Amniotic epithelial cell (primary cell): Measurements from ENCODE around the gene PSMD10.
A peak's percentile ranks its signal among the peaks of the same experiment; 100 is the strongest.

ENCODE experiments used
- DNase-seq: peaks from one replicate; pipeline ENCODE4 v3.0.0-alpha.2; 2010; ENCODE audit warnings: low read depth

Gene PSMD10, protein sequence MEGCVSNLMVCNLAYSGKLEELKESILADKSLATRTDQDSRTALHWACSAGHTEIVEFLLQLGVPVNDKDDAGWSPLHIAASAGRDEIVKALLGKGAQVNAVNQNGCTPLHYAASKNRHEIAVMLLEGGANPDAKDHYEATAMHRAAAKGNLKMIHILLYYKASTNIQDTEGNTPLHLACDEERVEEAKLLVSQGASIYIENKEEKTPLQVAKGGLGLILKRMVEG

DNA sequence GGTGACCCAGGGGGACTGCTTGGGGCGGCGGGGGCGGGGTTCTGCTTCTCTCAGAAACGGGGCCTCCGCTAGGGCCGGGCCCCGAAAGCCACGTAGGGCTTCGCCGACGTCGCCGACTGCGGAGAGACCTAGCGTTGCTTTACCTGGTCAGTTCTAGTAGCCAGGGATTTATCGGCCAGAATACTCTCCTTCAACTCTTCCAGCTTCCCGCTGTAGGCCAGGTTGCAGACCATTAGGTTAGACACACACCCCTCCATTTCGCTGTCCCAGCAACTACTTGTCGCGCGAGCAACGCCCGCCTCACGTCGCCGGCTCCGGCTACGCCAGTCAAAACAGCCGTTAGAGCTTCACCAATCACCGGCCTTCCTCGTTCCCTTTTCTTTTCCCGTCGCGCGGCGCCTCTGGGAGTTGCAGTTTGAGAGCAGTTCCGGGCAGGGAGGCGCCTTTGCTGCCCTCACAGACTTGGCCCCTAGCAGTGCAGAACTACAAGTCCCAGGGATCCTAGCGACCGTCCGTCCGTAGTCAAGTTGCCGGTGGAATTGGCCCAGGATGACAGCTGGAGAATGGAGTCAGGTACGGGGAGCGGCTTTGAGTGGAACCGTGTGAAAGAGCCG is at the start of gene PSMD10, which contains the start of gene ATG4A:
Gene PSMD10 (minus strand): TSS at position 279 of the 614 bp plus-strand sequence. CDS start 22 bp downstream, at position 257.
Gene ATG4A (plus strand): TSS at position 515 of the 614 bp plus-strand sequence. CDS start 49 bp downstream, at position 564.
- DNase-seq: peak; percentile 94

DNA sequence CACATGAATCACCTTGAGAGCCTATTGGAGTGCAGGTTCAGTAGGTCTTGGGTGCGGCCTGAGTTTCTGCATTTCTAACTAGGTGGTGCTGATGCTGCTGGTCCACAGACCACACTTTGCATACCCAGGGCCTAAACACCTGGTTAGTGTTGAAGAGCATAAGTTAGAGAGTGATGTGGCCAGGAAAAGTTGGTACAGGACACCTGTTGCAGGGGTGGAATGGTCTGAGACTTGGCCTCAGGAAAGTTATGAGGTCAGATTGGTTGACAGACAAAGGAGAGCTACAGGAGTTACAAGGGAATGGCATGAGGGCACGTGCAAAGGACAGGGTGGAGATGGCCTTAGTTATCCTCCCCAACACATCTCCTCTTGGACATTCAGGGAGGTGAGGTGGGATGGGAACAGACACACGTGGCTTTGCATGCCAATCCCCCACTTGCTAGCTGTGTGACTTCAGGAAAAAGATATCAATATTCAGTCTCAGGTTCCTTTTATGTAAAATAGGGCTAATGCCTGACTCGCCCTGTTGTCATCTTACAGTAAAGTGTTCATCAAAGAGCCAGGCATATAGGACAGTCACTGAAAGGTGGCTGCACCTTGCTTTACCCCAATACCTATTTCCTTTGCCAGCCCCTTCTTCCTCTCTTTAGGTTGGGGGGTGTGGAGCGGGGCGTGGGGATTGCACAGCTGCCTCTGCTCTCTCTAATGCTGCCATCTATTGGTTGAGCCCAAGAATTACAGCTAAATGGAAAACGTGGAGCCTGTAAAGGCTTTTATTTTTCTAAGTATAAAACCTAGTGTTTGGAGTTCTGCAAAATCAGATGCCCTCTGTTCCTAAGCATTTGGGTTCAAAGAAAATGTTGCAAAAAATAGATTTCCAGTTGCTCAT is 47.7 kb upstream of the PSMD10 start:
- DNase-seq: no peak

DNA sequence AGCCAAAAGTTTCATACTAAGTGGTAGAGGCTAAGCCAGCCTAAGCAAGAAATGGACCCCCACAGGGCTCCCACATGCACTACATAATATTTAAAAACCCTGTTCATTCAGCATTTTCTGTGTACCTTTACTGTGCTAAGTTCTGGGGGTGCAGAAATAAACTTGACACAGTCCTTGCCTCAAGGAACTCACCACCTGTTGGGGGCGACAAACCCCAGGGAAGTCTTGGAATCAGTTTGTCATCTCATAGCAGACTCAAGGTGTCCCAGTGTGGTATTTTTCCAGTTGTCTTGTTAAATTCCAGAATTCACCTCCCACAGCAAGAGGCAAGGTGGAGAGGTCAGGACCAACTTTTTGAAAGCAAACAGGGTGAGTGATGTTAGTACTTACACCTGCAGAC is 43.4 kb upstream of the PSMD10 start:
- no peak for DNase-seq

DNA sequence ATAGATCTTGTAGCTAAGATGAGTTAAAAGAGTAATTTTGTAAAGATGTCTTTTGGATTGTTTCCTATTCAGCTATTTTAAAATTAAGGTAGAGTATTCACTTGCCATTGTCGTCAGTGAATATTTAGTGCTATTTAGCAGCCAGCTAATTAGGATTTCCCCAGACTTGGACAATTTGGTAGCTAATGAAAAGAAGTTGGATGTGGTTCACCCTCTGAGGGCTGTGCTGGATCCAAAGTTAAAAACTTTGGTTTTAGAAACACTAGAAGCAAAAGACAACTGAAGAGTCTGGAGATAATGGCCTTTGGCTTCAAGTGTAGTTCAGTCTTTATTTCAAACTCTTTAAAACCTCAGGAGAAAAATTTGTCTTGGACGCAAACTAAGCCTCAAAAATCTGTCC is 41.5 kb upstream of the PSMD10 start:
- DNase-seq: no peak

DNA sequence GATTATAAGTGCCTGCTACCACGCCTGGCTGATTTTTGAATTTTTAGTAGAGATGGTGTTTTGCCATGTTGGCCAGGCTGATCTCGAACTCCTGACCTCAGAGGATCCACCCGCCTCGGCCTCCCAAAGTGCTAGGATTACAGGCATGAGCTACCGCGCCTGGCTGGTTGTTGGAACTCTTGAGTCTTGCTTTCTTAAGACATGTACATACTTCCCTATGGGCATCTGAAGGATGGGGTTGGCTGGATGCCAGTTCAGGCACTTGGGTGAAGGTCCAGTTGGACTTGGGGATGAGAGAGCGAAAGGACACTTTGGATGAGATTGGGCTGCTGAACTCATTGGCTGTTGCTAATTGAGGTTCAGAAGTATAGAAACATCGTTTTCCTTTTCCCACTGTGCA is 40.7 kb upstream of the PSMD10 start:
- DNase-seq: no peak

DNA sequence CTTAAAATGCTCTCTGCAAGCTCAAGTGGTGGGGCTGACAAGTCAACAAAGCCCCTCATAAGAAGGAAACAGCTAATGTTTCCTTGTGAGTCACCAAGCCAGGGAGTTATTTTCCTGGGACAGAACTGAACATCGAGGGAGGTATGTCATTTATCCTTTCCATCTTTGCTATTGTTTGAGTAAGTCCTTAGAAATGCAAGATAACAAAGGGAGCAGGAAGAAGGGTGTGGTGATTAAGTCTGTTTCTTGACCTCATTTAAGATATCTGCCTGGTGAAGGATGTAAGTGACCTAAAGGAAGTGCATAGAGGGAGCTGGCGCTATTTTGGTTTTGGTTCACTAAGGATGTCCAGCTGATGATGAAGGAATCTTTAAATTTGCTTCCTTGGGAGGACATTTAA is 40.1 kb upstream of the PSMD10 start:
- DNase-seq: peak; percentile 47

DNA sequence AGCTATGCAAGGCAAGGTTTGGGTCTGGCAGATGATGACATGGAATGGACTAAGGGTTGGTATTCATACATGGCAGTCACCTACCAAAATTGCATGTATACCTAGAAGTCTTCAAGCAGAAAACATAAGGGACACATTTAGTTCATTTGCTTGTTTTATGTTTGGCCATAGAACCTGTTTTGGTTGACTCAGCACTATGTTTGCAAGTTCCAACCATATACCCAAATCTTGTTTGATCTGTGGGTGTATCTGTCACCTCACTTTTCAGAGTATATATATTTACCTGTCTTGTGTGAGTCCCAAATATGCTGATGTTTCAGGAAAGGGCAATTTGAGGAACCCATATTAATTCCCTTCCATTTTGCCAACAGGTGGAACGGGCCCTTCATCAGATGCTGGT is 39.5 kb upstream of the PSMD10 start:
- DNase-seq: no peak

DNA sequence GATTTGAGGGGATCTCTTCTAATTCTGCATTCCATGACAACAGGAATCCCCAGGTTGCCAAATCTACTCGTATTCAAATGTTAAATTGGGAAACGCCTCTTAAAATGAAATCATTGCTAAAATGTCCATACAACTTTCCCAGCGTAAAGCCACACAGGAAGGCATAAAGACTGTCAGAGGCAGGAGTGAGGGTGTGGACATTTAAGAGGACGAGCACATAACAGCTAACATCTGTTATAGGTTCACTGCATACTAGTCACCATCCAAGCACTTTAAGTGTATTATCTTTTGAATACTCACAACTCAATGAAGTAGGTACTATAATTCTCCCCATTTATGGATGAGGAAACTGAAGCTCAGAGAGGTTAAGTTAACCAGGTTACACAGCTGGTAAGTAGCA is 35.8 kb upstream of the PSMD10 start:
- no peak for DNase-seq

DNA sequence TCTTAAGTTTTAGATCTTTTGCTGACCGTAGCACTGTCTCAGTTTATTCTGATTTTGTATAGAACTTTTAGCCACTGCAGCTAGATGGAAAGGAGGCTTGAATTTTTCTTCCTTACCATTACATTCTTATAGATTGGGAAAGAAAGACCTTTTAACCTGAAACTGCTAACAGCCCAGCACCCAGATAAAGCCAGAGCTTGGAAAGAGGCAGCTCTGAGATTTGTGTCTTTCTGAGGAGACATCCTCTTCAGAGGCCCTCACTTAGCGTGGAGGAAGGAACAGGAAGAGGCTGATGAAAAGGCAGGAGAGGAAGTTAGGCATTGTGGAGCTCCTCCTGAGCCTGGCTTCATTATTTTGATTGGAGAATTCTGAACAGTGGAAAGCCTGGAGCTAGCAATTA is 35.3 kb upstream of the PSMD10 start:
- peak; percentile 51 for DNase-seq

DNA sequence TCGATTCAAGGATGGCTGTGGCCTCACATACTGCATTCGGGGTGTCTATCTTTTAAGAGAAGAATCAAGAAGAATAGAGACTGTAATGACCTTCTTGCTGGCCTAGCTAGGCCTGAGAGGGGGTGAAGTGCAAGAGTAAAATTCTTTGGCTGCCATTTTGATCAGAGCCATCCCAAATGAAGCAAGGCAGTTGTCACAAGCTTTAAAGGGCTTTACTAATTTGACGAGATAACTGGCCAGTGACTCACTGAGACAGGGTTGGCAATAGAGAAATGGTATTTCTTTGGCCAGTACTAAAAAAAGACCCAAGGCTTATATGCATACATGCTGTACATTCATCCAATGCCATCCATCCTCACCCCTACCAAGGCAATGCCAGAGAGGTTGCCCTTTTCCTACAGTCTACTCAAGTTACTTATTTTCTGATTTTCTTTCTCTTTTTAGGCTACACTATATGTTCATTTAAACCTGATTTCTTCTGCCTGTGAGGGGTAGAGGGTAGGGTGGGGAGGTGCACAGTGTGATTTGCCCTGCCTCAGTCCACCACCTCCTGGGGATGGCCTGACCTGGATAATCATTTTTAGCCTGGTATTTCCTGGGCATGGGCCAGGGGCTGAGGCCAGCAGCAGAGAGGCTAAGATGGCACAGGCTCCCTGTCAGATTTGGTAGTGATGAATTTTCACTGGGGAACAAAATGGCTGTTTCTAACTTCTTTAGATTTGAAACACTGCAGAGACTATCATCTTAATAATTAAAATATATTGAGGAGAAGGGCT is 32.4 kb upstream of the PSMD10 start:
- no peak for DNase-seq

DNA sequence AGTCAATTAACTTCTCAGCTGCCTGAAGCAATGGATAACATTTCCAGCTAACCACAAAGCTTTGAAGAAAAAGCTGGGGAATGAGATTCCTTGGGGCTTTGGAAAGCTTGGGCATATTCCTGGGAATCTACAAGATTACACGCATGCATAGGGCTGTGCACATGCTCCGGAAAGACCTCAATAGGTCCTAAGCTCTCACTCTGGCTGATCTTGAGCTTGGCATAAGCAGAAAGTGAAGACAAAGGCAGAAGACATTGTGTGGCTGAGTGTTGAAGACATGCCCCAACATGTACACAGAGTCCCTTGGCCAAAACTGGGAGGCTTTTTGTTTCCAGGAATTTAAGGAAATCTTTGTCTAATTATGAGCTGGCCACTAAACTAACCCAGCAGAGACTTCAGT is 31.4 kb upstream of the PSMD10 start:
- no peak for DNase-seq

DNA sequence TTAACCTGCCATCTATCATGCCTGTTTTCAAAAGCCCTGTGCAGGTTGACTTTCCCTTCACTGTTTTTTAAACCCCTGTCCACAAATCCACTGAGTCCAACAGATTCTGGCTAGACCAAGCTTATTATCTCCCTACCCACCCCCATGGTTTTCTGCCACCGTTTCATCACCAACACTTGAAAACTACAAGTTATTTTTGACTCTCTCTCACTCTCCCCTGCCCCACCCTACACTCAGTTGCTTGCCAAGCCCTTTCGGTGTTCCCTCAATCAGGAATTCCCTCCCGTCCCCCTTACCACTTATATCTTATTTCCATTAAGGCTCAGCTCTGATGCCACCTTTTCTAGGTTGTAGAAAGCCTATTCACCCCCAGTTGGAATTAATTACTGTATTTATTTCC is 29.9 kb upstream of the PSMD10 start:
- no peak for DNase-seq

DNA sequence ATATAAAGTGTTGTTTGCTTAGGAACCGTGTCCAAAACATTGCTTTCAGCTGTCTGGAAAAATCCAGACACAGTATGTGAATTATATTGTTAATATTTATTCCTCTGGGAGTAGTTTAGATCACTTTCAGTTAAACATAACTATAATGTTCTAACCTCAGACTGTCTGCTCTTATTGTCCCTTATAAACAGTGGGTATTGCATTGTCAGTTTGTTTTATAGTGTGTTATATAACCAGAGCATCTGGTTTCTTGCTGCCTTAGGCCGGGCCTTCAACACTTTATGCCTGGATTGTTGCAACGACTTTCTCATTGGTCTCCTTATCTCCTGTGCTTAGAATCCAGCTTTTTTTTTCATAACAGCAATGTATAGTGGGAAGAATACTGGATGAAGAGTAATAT is 26.6 kb upstream of the PSMD10 start:
- no peak for DNase-seq

DNA sequence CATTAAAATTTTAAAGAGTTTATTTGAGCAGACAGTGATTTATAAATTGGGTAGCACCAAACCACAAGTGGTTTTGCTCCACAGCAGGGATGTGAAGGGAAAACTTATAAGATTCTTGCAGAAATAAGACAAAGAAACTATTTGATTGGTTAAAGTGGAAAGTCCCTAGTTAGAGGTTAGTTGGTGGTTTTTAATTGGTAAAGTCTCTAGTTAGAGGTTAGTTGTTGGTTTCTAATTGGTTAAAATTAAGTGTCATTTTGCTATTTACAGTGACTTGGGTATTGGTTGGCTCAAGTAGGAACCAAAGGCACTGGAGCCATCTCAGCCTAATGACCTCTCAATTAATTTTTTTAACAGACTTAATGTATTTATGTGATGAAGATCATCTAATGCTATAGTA is 23.2 kb upstream of the PSMD10 start:
- DNase-seq: no peak

DNA sequence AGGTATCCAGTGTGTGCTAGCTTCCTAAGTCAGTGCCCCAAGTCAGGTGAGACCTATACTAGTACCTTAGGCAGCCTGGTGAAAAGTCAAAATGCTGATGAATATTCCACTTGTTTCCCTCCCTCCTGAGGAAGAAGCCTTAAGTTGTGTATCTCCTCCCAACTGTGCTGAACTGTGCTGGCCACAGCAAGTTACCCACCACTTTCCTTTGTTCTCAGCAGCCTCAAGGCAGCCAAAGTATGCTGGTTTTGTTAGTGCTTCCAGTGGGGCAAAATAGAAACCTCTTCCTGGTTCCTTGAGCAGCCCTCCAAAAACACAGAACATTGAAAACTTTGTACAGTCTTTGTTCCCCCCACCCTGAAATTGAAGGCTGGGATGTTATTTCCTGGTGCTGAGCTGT is 14.1 kb upstream of the PSMD10 start:
- no peak for DNase-seq

DNA sequence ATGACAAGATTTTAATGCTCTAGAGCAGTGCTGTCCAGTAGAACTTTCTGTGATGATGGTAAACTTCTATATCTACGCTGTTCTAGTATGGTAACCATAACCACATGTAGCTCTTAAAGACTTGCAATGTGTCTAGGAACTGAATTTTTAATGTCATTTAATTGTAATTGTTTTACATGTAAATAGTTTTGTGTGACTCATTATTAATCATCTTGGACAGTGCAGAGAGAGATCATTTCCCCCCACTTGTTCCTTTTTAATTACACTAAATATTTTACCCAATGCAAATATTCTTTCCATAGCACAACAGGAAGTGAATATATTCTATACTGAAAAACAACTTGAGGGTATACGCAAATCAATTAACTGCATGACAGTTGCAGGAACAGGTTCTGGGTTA is 6.0 kb upstream of the PSMD10 start:
- no peak for DNase-seq

DNA sequence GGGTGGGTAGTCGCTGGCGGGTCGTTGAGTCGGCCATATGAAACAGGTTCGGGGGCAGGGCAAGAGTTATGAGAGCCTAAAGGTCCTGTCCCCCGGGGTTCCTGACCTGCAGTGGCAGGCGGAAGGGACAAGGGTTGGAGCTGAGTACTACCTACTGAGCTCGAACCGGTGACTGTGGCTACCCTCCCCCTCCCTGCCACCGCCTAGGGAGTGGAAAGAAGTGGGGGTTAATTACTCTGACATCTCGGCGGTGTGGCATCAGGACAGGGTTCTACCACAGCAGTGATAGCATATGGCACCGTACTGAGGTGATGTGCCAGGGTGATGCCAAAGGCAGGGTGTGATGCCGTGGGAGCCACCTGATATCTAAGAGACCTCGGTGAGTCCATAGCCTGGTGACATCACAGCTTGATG is 543 bp upstream of the PSMD10 start:
- DNase-seq: no peak

DNA sequence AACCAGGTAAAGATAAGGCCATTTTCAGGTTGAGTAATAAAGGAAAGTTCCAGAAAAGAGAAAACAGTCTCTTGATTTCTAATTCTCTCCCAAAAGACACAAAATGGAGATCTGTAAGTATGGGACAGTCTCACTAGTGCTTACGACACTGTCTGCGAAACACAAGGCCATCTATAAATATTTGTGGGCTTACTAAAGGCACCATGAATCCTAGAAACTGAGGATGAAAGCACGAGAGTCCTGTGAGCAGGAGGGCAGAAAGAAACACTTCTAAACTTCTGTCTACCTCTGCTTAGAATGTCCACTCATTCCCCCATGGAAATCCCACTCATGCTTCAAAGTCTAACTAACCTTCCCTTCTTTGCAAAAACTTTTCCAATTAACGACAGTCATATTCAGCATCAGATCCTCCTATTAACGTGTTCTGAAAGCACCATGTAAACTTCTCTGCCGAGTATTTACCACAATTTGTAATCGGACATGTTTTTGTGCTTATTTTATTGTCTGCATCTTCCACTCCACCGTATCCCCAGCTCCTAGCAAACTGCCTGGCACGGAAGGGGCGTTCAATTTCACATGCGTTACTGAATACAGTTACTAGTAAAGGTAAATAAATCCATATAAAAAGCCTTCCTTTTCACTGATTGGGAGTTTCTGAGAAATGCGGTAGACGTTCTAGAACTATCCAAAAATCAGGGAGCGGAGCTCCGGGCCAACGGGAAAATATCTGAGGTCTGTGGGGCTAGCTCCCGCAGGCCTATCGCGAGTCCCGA is 665 bp downstream of the PSMD10 start:
- peak; percentile 39 for DNase-seq

DNA sequence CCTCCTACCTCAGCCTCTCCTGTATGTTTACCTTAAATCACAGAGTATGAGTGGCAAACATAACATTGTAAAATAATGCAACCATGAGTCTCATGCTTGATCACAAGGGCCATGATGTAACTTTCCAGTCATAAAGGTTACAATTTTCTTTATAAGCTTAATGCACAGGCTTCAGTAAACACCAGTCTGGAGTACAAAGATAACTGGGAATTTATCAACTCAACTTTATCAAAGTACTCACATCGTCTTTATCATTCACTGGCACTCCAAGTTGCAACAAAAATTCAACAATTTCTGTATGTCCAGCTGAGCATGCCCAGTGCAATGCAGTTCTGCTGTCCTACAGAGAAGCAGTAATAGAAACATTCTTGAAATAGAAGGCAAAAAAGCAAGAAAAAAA is 2.8 kb downstream of the PSMD10 start:
- DNase-seq: peak; percentile 8

DNA sequence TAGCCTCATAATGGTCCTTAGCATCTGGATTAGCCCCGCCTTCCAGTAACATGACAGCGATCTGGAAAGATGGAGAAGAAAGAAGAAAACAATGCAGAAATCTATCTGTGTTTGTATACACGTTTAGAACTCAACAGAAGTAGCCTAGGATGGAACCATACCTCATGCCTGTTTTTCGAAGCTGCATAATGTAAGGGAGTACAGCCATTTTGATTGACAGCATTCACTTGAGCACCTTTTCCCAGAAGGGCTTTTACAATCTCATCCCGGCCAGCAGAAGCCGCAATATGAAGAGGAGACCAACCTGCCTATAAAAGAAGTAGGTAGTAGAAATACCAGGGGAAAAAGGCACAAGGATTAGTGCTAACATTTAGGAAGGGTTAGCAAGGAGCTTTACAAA is 3.5 kb downstream of the PSMD10 start:
- DNase-seq: no peak

DNA sequence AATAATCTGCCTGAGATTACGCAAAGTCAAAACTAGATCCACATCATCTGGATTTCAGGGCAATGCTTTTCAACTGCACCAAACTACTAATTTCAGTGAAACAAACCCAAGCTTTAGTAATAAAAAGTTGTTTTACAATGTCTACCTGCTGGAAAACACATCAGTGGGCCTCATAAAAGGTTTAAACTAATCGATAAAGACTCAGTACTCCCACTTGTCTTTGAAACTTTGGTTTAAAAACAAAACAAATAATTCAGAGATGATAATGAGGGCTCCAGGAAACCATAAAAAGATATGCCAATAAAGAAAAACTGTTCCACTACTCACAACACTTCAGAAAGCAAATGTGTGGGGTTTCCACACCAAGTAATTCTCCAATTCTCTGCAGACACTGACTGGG is 10.2 kb downstream of the PSMD10 start:
- no peak for DNase-seq
